Heart left ventricle (tissue), 13 donors: ENCODE results near the gene FSTL5.

Source experiments
- CTCF ChIP-seq, 12 donors: fragments of 200-600 bp; sonication (generic) in 4 of 12; IDR thresholded peaks; one replicate each; pipeline versions ENCODE4 v1.5.0 to v1.8.0; 2018 to 2022; ENCODE audit warnings: antibody characterized with exemption in 12 of 12, mild to moderate bottlenecking in 5 of 12
- POLR2A ChIP-seq, 2 donors: fragments of 450-650 bp; IDR thresholded peaks; one replicate each; pipeline ENCODE4 v1.6.1; 2017; ENCODE audit warnings: antibody characterized with exemption in 2 of 2, mild to moderate bottlenecking in 2 of 2, moderate library complexity in 2 of 2
- donor health status: ischemic (EF 13 %, LVEDD 7.1; RV severe dilation, severe dysfunction).
- donor health status: DM: no; HTN: yes; CAD: no.
- donor health status: DM: no; HTN: no; CAD: no.
- donor health status: ischemic (EF 25% LVEDD 6.9; RV normal size, moderate dysfunction).
- donor health status: ischemic (EF 25% LVEDD 5.7; RV mildly dilated, moderate dysfunction).
- donor health status: ischemic (EF 35%, LVEDD 5.7; RV mildly dilated, moderate dysfunction).
- donor health status: nonischemic (EF 11% LVEDD 7.7; RV severe dilation, severe dysfunction).
- donor health status: DM: yes; HTN: yes; CAD: no.
- donor health status: PGD.
- donor health status: ischemic (EF 29% LVEDD 5.4; RV normal size, mild dysfunction).
- donor health status: nonischemic (EF 23%, LVEDD 6.1; RV moderate dilation, normal function).

DNA sequence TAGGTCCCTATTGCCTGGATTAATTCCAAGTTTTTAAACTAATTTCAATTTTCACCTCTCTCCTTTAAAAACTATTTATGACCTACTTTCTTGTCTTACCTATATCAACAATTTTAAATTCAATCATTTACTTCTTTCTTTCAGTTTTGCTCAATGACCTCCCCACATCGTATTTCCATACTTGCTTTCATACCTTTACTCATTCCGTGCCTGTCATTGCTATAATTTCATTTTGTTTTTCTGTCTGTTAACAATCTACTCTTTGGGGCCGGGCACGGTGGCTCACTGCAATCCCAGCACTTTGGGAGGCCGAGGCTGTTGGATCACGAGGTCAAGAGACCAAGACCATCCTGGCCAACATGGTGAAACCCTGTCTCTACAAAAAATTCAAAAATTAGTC is 781.1 kb downstream of the FSTL5 start:
- no peak for TF ChIP-seq CTCF (IDR thresholded peaks at IDR 0.05)
- TF ChIP-seq POLR2A (IDR thresholded peaks at IDR 0.05): no peak
